Stimulated activated CD8-positive, alpha-beta memory T cell treated with anti-CD3 and anti-CD28 coated beads, Interleukin-12 subunit alpha, Interleukin-12 subunit beta, amount 100 ng/mL, for 1 hour (primary cell): ENCODE measurements around the gene TMEM94.
"Not testable (repeated sequence)": the region's sequence is repeated elsewhere in the genome, so short reads cannot be mapped to it uniquely, and the experiment has no call there.

Experiments
- DNase-seq: peaks from one replicate; pipeline ENCODE4 v3.0.0-alpha.2; 2020; ENCODE audit warnings: low read depth

TMEM94 gene

GRCh38 chr17:75511610-75512575, 55.5 kb downstream of the TMEM94 start:
- DNase-seq = no peak

- DNase-seq = no peak
Measured at GRCh38 chr17:75512926-75513640, 56.6 kb downstream of the TMEM94 start.

- DNase-seq = no peak
Measured at GRCh38 chr17:75513641-75514000, 57.2 kb downstream of the TMEM94 start.

- DNase-seq = no peak
Measured at GRCh38 chr17:75514299-75514918, 58.0 kb downstream of the TMEM94 start.

GRCh38 chr17:75514919-75515495, 58.6 kb downstream of the TMEM94 start:
- DNase-seq = no peak

- DNase-seq = peak; percentile 49
Measured at GRCh38 chr17:75515496-75516254, 59.2 kb downstream of the TMEM94 start, which contains the start of gene CASKIN2. TSS of gene CASKIN2 (minus strand) at chr17:75515537. CDS start at chr17:75513804, 1,733 bp downstream.

GRCh38 chr17:75516255-75516618, 59.8 kb downstream of the TMEM94 start, which contains the start of gene TSEN54:
TSS of gene TSEN54 (plus strand) at chr17:75516528. CDS start at chr17:75516561, 33 bp downstream.
- DNase-seq = peak; percentile 88

- no peak for DNase-seq
Measured at GRCh38 chr17:75516619-75517296, 60.3 kb downstream of the TMEM94 start.

GRCh38 chr17:75517297-75517865, 60.9 kb downstream of the TMEM94 start:
- no peak for DNase-seq

GRCh38 chr17:75518201-75518600, 61.8 kb downstream of the TMEM94 start:
- DNase-seq = no peak

- DNase-seq = no peak
Measured at GRCh38 chr17:75518983-75519537, 62.6 kb downstream of the TMEM94 start.

GRCh38 chr17:75520413-75520812, 64.0 kb downstream of the TMEM94 start:
- DNase-seq = not testable (repeated sequence)

- DNase-seq = no peak
Measured at GRCh38 chr17:75521290-75521689, 64.9 kb downstream of the TMEM94 start.

GRCh38 chr17:75521951-75522727, 65.7 kb downstream of the TMEM94 start:
- DNase-seq = no peak

GRCh38 chr17:75523647-75524046, 67.2 kb downstream of the TMEM94 start:
- no peak for DNase-seq

GRCh38 chr17:75524269-75524969, 68.0 kb downstream of the TMEM94 start:
- no peak for DNase-seq

GRCh38 chr17:75524970-75525805, 68.8 kb downstream of the TMEM94 start, which contains the start of gene LLGL2:
TSS of gene LLGL2 (plus strand) at chr17:75525697. CDS start at chr17:75543427, 17,730 bp downstream.
- peak; percentile 63 for DNase-seq
